Colonic mucosa (tissue), 4 donors: ENCODE results near the gene FAM136A. TPM values are rescaled to one million over a fixed set of nuclear protein-coding genes. Genes with fewer than 3 reads are reported as not detected.
A peak's percentile ranks its signal among the peaks of the same experiment; 100 is the strongest.
"Not testable (repeated sequence)": the region's sequence is repeated elsewhere in the genome, so short reads cannot be mapped to it uniquely, and the experiment has no call there.

ENCODE experiments used
- DNase-seq: peaks from one replicate; pipeline ENCODE4 v3.0.0-alpha.2; 2020
- H3K27ac ChIP-seq: fragments of 200-600 bp; one replicate; pipeline ENCODE4 v1.8.0; 2021
- H3K27me3 ChIP-seq: fragments of 200-600 bp; one replicate; pipeline ENCODE4 v1.8.0; 2021
- H3K36me3 ChIP-seq: fragments of 200-600 bp; one replicate; pipeline ENCODE4 v1.8.0; 2021
- H3K4me1 ChIP-seq: fragments of 200-600 bp; one replicate; pipeline ENCODE4 v1.8.0; 2021; ENCODE audit warnings: mild to moderate bottlenecking
- H3K4me3 ChIP-seq: fragments of 200-600 bp; one replicate; pipeline ENCODE4 v1.8.0; 2021
- H3K9ac ChIP-seq, 2 donors: one replicate each; pipeline ENCODE4 v1.7.0; 2013; ENCODE audit warnings: control low read depth in 2 of 2, low read depth in 2 of 2, low read length in 2 of 2
- H3K9me3 ChIP-seq: fragments of 200-600 bp; one replicate; pipeline ENCODE4 v1.8.0; 2021
- intact Hi-C: fragments of 100-400 bp; cut with DNase I; formaldehyde crosslinking; loops from one replicate; pipeline ENCODE4 v1.14.1; 2022
- total RNA-seq, 2 donors: library from RNA; stranded (reverse); fragmentation: NEBNext Ultra II Directional in 1 of 2; extraction: Animal tissue kit (Norgen Biotek cat#: 25700) in 1 of 2; gene quantifications; one replicate each; pipeline ENCODE4 v1.2.1, GENCODE V29; 2021
- TF ChIP-seq, protein P1 (sequence below): fragments of 200-600 bp; IDR thresholded peaks from one replicate; pipeline ENCODE4 v1.8.0; 2022; ENCODE audit warnings: antibody characterized with exemption, mild to moderate bottlenecking
- donor health status: healthy.
- donor health status: DM: no; HTN: no; CAD: no.
- donor health status: DM: no; HTN: no; CAD: no.

The FAM136A gene
- total RNA-seq, 2 donors from 2014 or later, result 44.0 to 48.4 TPM

DNA sequence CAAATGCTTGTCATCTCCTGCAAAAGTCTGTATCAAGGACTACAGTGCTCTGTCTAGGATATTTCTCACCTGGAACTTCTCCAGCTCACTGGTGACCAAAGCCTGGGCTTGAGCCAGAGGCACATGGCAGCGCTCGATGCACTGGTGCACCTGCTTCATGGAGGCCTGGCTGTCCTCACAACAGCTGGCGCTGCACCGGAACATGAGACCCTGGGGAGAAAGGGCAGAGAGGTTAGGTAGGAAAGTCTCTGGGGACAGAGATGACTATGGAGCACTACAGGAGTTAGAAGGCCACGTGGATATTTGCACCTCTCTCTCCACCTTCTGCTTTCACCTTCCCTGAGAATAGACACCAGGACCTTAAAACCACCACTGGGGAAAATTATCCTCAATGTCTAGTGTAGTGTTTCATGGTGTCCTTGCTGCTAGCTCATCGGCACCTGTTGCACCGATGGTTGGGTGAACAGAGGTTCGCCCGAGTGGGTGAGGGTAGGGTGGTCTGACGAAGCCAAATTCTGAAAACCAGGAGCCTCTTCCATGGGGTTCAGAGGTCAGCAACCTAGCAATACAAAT is 1.0 kb downstream of the FAM136A start:
- Histone ChIP-seq H3K4me3 (peak overlapping the region; percentile 97), H3K9ac (peak overlapping the region; percentile 87 to 97), H3K4me1 (peaks cover 4% of the 10 kb centered on the region), H3K27me3 (no peaks in the 10 kb centered on the region), H3K36me3 (peaks cover 3% of the 10 kb centered on the region), H3K9me3 (no peaks in the 10 kb centered on the region), H3K27ac (peak overlapping the region; percentile 90)
- no peak for DNase-seq
- TF ChIP-seq, protein P1, sequence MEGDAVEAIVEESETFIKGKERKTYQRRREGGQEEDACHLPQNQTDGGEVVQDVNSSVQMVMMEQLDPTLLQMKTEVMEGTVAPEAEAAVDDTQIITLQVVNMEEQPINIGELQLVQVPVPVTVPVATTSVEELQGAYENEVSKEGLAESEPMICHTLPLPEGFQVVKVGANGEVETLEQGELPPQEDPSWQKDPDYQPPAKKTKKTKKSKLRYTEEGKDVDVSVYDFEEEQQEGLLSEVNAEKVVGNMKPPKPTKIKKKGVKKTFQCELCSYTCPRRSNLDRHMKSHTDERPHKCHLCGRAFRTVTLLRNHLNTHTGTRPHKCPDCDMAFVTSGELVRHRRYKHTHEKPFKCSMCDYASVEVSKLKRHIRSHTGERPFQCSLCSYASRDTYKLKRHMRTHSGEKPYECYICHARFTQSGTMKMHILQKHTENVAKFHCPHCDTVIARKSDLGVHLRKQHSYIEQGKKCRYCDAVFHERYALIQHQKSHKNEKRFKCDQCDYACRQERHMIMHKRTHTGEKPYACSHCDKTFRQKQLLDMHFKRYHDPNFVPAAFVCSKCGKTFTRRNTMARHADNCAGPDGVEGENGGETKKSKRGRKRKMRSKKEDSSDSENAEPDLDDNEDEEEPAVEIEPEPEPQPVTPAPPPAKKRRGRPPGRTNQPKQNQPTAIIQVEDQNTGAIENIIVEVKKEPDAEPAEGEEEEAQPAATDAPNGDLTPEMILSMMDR, result no peak
- intact Hi-C loops, result loop anchor here (5.0 kb wide), 2 partner anchors 346 to 389 kb away; no protein-coding TSS in a partner anchor

GRCh38 chr2:70297828-70298227 is 4.0 kb downstream of the FAM136A start:
- intact Hi-C loops, result loop anchor here (10.0 kb wide), 1 partner anchor 103 kb away; the partner anchor contains the start of gene C2orf42
- not testable (repeated sequence) for H3K4me1 ChIP-seq, H3K9me3 ChIP-seq, H3K4me3 ChIP-seq, H3K27me3 ChIP-seq, DNase-seq, H3K36me3 ChIP-seq, H3K9ac ChIP-seq, H3K27ac ChIP-seq

DNA sequence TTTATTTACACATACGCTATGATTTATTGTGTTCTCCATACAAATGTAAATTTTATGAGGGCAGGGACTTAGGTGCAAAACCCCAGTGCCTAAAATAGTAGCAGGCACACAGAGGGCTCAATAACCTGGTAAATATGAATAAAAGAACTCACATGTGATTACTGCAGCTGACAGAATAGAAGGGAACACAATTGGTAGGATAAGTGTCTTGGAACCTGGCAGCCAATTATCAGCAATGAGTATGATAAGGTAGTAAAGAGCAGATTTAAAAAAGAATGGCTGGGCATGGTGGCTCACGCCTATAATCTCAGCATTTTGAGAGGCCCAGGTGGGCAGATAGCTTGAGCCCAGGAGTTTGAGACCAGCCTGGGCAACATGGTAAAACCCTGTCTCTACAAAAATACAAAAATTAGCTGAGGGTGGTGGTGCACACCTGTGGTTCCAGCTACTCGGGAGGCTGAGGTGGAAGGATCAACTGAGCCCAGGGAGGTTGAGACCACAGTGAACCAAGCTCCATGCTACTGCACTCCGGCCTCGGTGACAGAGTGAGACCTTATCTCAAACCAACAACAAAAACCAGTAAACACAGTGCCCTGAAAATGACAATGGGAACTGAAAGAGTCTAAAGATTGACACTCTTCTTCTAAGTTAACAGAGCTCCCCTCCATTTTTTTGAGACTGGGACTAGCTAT is 18.2 kb downstream of the FAM136A start:
- no peak overlapping the region for H3K27ac ChIP-seq
- TF ChIP-seq, protein P1, result no peak
- H3K9ac ChIP-seq, result no peak overlapping the region
- H3K36me3 ChIP-seq, result peaks cover 11% of the 10 kb centered on the region
- H3K4me1 ChIP-seq, result no peaks in the 10 kb centered on the region
- no peak for DNase-seq
- intact Hi-C loops, result no loop called here
- H3K9me3 ChIP-seq, result no peaks in the 10 kb centered on the region
- H3K4me3 ChIP-seq, result no peak overlapping the region
- no peaks in the 10 kb centered on the region for H3K27me3 ChIP-seq

GRCh38 chr2:70282439-70282838 is 19.4 kb downstream of the FAM136A start:
- Histone ChIP-seq H3K9ac (no peak overlapping the region), H3K36me3 (peaks cover 7% of the 10 kb centered on the region), H3K4me3 (no peak overlapping the region), H3K4me1 (no peaks in the 10 kb centered on the region), H3K27me3 (no peaks in the 10 kb centered on the region), H3K27ac (no peak overlapping the region), H3K9me3 (no peaks in the 10 kb centered on the region)
- intact Hi-C loops, result no loop called here
- TF ChIP-seq, protein P1, result no peak
- no peak for DNase-seq

DNA sequence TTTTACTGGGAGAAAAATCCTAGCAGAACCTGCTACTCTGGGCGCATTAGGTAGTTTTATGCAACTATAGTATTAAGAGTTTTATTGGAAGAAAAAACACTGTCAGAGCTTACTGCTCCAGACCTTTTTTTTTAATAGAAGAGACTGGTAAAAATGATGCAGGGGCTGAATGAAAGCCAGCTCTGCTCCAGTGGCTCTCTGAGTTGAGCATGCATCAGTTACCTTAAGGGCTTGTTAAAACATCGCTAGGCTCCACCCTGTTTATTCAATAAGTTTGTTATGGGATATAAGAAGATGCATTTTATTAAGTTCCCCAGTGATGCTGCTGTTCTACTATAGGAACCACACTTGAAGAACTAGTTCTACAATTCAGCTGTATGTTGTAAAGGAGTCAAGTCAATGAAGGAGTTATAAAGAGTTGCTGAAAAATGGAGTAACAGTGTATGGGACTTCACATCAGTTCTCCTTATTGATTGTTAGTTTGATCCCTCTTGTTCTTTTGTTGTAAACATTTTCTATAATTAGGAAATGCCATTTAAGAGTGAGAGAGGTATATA is 21.5 kb downstream of the FAM136A start:
- Histone ChIP-seq H3K27me3 (no peaks in the 10 kb centered on the region), H3K36me3 (peaks cover 6% of the 10 kb centered on the region), H3K4me3 (no peak overlapping the region), H3K4me1 (no peaks in the 10 kb centered on the region), H3K9me3 (no peaks in the 10 kb centered on the region), H3K9ac (no peak overlapping the region), H3K27ac (no peak overlapping the region)
- no peak for DNase-seq
- intact Hi-C loops, result no loop called here
- TF ChIP-seq, protein P1, result no peak

- Histone ChIP-seq H3K36me3 (peaks cover 4% of the 10 kb centered on the region), H3K9ac (no peak overlapping the region)
Measured at GRCh38 chr2:70270323-70270722, 31.5 kb downstream of the FAM136A start.

GRCh38 chr2:70269422-70270302 is 32.2 kb downstream of the FAM136A start:
- H3K4me1 ChIP-seq, H3K9ac ChIP-seq, H3K4me3 ChIP-seq, DNase-seq, H3K27me3 ChIP-seq, H3K27ac ChIP-seq, H3K36me3 ChIP-seq, H3K9me3 ChIP-seq, intact Hi-C loops: not testable (repeated sequence)

More at GRCh38 chr2:70270323-70270722, 31.5 kb downstream of the FAM136A start:
- Histone ChIP-seq H3K4me1 (no peaks in the 10 kb centered on the region), H3K27me3 (no peaks in the 10 kb centered on the region), H3K4me3 (no peak overlapping the region), H3K27ac (no peak overlapping the region), H3K9me3 (no peaks in the 10 kb centered on the region)
- TF ChIP-seq, protein P1, result no peak
- no peak for DNase-seq
- intact Hi-C loops, result no loop called here

DNA sequence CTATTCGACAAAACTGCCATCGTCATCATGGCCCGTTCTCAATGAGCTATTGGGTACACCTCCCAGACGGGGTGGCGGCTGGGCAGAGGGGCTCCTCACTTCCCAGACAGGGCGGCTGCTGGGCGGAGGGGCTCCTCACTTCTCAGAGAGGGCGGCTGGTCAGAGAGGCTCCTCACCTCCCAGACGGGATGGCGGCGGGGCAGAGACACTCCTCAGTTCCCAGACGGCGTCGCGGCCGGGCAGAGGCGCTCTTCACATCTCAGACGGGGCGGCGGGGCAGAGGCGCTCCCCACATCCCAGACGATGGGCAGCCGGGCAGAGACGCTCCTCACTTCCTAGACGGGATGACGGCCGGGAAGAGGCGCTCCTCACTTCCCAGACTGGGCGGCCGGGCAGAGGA is 34.9 kb downstream of the FAM136A start:
- H3K27me3 ChIP-seq, H3K36me3 ChIP-seq, H3K27ac ChIP-seq, H3K9me3 ChIP-seq, DNase-seq, H3K9ac ChIP-seq, H3K4me1 ChIP-seq, H3K4me3 ChIP-seq, intact Hi-C loops: not testable (repeated sequence)
